Heart left ventricle (tissue), 13 donors: ENCODE measurements around the gene TXNDC2.

Experiments
- POLR2A ChIP-seq, 2 donors: fragments of 450-650 bp; IDR thresholded peaks; one replicate each; pipeline ENCODE4 v1.6.1; 2017; ENCODE audit warnings: antibody characterized with exemption in 2 of 2, mild to moderate bottlenecking in 2 of 2, moderate library complexity in 2 of 2
- TF ChIP-seq, protein P1 (sequence below), 12 donors: fragments of 200-600 bp; sonication (generic) in 4 of 12; IDR thresholded peaks; one replicate each; pipeline versions ENCODE4 v1.5.0 to v1.8.0; 2018 to 2022; ENCODE audit warnings: antibody characterized with exemption in 12 of 12, mild to moderate bottlenecking in 5 of 12
- donor health status: ischemic (EF 13 %, LVEDD 7.1; RV severe dilation, severe dysfunction).
- donor health status: DM: no; HTN: yes; CAD: no.
- donor health status: DM: no; HTN: no; CAD: no.
- donor health status: ischemic (EF 25% LVEDD 6.9; RV normal size, moderate dysfunction).
- donor health status: ischemic (EF 25% LVEDD 5.7; RV mildly dilated, moderate dysfunction).
- donor health status: ischemic (EF 35%, LVEDD 5.7; RV mildly dilated, moderate dysfunction).
- donor health status: nonischemic (EF 11% LVEDD 7.7; RV severe dilation, severe dysfunction).
- donor health status: DM: yes; HTN: yes; CAD: no.
- donor health status: PGD.
- donor health status: ischemic (EF 29% LVEDD 5.4; RV normal size, mild dysfunction).
- donor health status: nonischemic (EF 23%, LVEDD 6.1; RV moderate dilation, normal function).

- TF ChIP-seq, protein P1, sequence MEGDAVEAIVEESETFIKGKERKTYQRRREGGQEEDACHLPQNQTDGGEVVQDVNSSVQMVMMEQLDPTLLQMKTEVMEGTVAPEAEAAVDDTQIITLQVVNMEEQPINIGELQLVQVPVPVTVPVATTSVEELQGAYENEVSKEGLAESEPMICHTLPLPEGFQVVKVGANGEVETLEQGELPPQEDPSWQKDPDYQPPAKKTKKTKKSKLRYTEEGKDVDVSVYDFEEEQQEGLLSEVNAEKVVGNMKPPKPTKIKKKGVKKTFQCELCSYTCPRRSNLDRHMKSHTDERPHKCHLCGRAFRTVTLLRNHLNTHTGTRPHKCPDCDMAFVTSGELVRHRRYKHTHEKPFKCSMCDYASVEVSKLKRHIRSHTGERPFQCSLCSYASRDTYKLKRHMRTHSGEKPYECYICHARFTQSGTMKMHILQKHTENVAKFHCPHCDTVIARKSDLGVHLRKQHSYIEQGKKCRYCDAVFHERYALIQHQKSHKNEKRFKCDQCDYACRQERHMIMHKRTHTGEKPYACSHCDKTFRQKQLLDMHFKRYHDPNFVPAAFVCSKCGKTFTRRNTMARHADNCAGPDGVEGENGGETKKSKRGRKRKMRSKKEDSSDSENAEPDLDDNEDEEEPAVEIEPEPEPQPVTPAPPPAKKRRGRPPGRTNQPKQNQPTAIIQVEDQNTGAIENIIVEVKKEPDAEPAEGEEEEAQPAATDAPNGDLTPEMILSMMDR (IDR thresholded peaks at IDR 0.05), result no peak
- TF ChIP-seq POLR2A (IDR thresholded peaks at IDR 0.05), result no peak
These were observed 36.1 kb upstream of the TXNDC2 start for GRCh38 chr18:9849407-9850283.
